Tibial nerve (tissue), 4 donors: ENCODE results near the gene SAT2.

Experiments
- EP300 ChIP-seq, 2 donors: sonication (generic); formaldehyde crosslinking; IDR thresholded peaks; one replicate each; pipeline ENCODE4 v1.6.1; 2017; ENCODE audit warnings: antibody characterized with exemption in 2 of 2, mild to moderate bottlenecking in 1 of 2
- POLR2A ChIP-seq, 2 donors: fragments of 450-650 bp; IDR thresholded peaks; one replicate each; pipeline ENCODE4 v1.6.1; 2017; ENCODE audit warnings: antibody characterized with exemption in 2 of 2, mild to moderate bottlenecking in 2 of 2, moderate library complexity in 2 of 2
- TF ChIP-seq, protein P1 (sequence below), 5 experiments: fragments of 200-600 bp in 3 of 5; fragments of 450-650 bp in 2 of 5; sonication (generic) in 3 of 5; IDR thresholded peaks; one replicate each; pipeline ENCODE4 v1.5.1; 2016 to 2019; ENCODE audit warnings: antibody characterized with exemption in 5 of 5, mild to moderate bottlenecking in 3 of 5, moderate library complexity in 2 of 5

DNA sequence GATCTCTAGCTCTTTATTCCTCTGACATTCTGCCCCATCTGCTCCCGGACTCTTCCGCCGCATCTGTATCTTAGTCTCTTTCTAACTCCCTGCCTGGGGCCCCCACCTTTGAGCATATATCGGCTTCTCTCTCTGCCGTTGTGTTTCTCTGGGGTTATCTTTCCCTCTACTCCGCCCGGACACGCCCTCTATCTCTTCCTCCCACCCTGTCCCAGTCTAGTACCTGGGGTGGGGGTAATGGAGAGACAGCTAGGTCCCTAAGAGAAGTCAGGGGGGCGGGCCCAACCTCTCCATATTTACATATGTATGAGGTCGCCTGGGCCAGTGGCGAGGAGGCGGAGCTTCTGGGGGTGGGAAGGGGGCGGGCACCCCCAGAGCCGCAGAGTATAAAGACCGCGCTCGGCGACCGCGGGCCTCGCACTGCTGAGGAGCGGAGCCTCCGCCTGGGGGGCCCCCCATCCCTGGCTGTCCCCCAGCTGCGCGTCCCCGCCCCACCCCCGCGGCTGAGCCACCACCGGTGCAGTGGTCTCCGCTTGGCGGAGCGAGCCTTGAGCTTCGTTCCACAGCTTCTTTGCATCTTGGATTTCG, 23.0 kb upstream of the SAT2 start, which contains the start of gene ATP1B2:
- TF ChIP-seq, protein P1, sequence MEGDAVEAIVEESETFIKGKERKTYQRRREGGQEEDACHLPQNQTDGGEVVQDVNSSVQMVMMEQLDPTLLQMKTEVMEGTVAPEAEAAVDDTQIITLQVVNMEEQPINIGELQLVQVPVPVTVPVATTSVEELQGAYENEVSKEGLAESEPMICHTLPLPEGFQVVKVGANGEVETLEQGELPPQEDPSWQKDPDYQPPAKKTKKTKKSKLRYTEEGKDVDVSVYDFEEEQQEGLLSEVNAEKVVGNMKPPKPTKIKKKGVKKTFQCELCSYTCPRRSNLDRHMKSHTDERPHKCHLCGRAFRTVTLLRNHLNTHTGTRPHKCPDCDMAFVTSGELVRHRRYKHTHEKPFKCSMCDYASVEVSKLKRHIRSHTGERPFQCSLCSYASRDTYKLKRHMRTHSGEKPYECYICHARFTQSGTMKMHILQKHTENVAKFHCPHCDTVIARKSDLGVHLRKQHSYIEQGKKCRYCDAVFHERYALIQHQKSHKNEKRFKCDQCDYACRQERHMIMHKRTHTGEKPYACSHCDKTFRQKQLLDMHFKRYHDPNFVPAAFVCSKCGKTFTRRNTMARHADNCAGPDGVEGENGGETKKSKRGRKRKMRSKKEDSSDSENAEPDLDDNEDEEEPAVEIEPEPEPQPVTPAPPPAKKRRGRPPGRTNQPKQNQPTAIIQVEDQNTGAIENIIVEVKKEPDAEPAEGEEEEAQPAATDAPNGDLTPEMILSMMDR (IDR thresholded peaks at IDR 0.05): no peak
- no peak for TF ChIP-seq POLR2A (IDR thresholded peaks at IDR 0.05)
- TF ChIP-seq EP300 (IDR thresholded peaks at IDR 0.05): no peak
